Fibroblast of lung (primary cell): ENCODE results near the gene RBM8A. TPM values are rescaled to one million over a fixed set of nuclear protein-coding genes. Genes with fewer than 3 reads are reported as not detected.

Experiments used
- DNase-seq, 2 donors: peaks; one replicate each; pipeline versions ENCODE4 v3.0.0 to v3.0.0-alpha.2; 2010; ENCODE audit warnings: low read depth in 2 of 2
- H2AFZ ChIP-seq: 2 replicates; pipeline ENCODE4 v1.5.1; 2012; ENCODE audit warnings: low read length, control low read depth, inconsistent platforms
- H3K27ac ChIP-seq: 2 replicates; pipeline ENCODE4 v1.5.1; 2011; ENCODE audit warnings: low read length, control low read depth; ENCODE audit not compliant: insufficient read depth
- H3K27me3 ChIP-seq: 2 replicates; pipeline ENCODE4 v1.5.1; 2011; ENCODE audit warnings: mild to moderate bottlenecking, low read length; ENCODE audit not compliant: control insufficient read depth, insufficient read depth
- H3K36me3 ChIP-seq: 2 replicates; pipeline ENCODE4 v1.5.1; 2011; ENCODE audit warnings: low read length; ENCODE audit not compliant: control insufficient read depth, insufficient read depth
- H3K4me1 ChIP-seq: 2 replicates; pipeline ENCODE4 v1.5.1; 2011; ENCODE audit warnings: low read length; ENCODE audit not compliant: control insufficient read depth, insufficient read depth; ENCODE audit errors: extremely low read depth
- H3K4me2 ChIP-seq: 2 replicates; pipeline ENCODE4 v1.5.1; 2011; ENCODE audit warnings: low read length, control low read depth; ENCODE audit not compliant: insufficient read depth; ENCODE audit errors: extremely low read depth
- H3K4me3 ChIP-seq, 4 experiments: fragments of 200-600 bp in 1 of 4; sonication (generic) in 1 of 4; replicated peaks in 1 of 4; 2 replicates each; pipeline ENCODE4 v1.5.1; 2011 to 2016; ENCODE audit warnings: low read length in 4 of 4, low read depth in 3 of 4, mild to moderate bottlenecking in 3 of 4, control low read depth in 2 of 4, inconsistent platforms in 1 of 4, mixed read lengths in 1 of 4; ENCODE audit not compliant: insufficient read depth in 1 of 4; ENCODE audit errors: control extremely low read depth in 1 of 4
- H3K79me2 ChIP-seq: 2 replicates; pipeline ENCODE4 v1.5.1; 2012; ENCODE audit warnings: mild to moderate bottlenecking, low read length, inconsistent platforms; ENCODE audit not compliant: control insufficient read depth, insufficient read depth
- H3K9ac ChIP-seq: 2 replicates; pipeline ENCODE4 v1.5.1; 2011; ENCODE audit warnings: mild to moderate bottlenecking, low read length, control low read depth; ENCODE audit not compliant: insufficient read depth
- H3K9me3 ChIP-seq: 2 replicates; pipeline ENCODE4 v1.5.1; 2012; ENCODE audit warnings: low read depth, low read length; ENCODE audit not compliant: control insufficient read depth, insufficient read depth
- H4K20me1 ChIP-seq: 2 replicates; pipeline ENCODE4 v1.5.1; 2011; ENCODE audit warnings: low read length; ENCODE audit not compliant: control insufficient read depth, insufficient read depth; ENCODE audit errors: extremely low read depth
- EZH2 ChIP-seq: IDR thresholded peaks from 2 replicates; pipeline ENCODE4 v1.5.1; 2012; ENCODE audit warnings: low read length, control low read depth, mild to moderate bottlenecking; ENCODE audit errors: missing control alignments
- polyA plus RNA-seq, 2 donors: library from polyadenylated mRNA; depleted of rRNA in 1 of 2; stranded (reverse) in 1 of 2; unstranded in 1 of 2; fragments of >200 nt; gene quantifications; 2 replicates each; pipeline ENCODE4 v1.2.1, GENCODE V29; 2011 to 2012; ENCODE audit warnings: missing spikeins in 1 of 2
- total RNA-seq: library from RNA; depleted of rRNA; stranded (reverse); fragments of >200 nt; gene quantifications from 2 replicates; pipeline ENCODE4 v1.2.1, GENCODE V29; 2014
- TF ChIP-seq, protein P1 (sequence below), 2 donors: IDR thresholded peaks in 1 of 2; conservative IDR thresholded peaks in 1 of 2; 1 replicate in 1 of 2; 2 replicates in 1 of 2; pipeline ENCODE4 v1.5.1; 2011 to 2012; ENCODE audit warnings: low read length in 2 of 2, control low read depth in 1 of 2, inconsistent platforms in 1 of 2, low read depth in 1 of 2, mild to moderate bottlenecking in 1 of 2

Gene RBM8A
- total and polyA plus RNA-seq, 2 donors (not counting 1 experiment from before 2014, with no cell fraction given) = 56.6 to 137 TPM

- DNase-seq = peak; percentile 57 to 64
Measured at GRCh38 chr1:145960468-145961108, 33.3 kb upstream of the RBM8A start.

DNA sequence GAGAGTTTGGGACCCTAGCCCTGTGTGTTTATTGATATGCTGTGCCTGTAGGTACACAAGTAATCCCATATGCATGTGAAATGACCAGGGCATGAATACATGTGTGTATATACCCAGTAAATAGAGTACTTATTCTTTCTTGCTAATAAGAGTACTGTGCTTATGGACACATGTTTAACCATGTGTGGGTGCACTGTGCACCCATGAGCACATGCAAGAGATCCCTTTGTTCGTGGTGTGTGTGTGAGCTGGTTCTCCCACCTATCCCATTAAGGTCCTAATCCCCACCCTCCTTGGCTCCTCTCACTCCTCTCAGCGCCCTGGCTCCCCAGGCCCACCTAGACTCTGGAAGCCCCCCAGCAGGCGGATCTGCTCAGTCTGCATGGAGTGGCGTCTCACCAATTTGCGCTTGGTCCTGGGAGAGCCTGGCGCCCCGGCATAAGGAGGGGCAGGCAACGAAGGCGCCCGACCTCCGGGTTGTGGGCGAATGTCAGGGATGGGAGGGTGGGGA is 32.7 kb upstream of the RBM8A start:
- Histone ChIP-seq H3K4me2 (peak overlapping the region; percentile 87), H3K27ac (no peak overlapping the region), H3K79me2 (peaks cover 24% of the 10 kb centered on the region)

More at GRCh38 chr1:145960468-145961108, 33.3 kb upstream of the RBM8A start:
- Histone ChIP-seq H3K9ac (peak overlapping the region; percentile 11), H3K27me3 (no peaks in the 10 kb centered on the region), H3K79me2 (peaks cover 18% of the 10 kb centered on the region), H3K36me3 (peaks cover 1% of the 10 kb centered on the region), H2AFZ (peak overlapping the region; percentile 69), H3K27ac (peak overlapping the region; percentile 40), H3K9me3 (no peaks in the 10 kb centered on the region), H3K4me3 (peak overlapping the region; percentile 58 to 68 (median 64)), H3K4me1 (peaks cover 32% of the 10 kb centered on the region), H4K20me1 (no peaks in the 10 kb centered on the region), H3K4me2 (peak overlapping the region; percentile 87)
- no peak for TF ChIP-seq EZH2
- TF ChIP-seq, protein P1, sequence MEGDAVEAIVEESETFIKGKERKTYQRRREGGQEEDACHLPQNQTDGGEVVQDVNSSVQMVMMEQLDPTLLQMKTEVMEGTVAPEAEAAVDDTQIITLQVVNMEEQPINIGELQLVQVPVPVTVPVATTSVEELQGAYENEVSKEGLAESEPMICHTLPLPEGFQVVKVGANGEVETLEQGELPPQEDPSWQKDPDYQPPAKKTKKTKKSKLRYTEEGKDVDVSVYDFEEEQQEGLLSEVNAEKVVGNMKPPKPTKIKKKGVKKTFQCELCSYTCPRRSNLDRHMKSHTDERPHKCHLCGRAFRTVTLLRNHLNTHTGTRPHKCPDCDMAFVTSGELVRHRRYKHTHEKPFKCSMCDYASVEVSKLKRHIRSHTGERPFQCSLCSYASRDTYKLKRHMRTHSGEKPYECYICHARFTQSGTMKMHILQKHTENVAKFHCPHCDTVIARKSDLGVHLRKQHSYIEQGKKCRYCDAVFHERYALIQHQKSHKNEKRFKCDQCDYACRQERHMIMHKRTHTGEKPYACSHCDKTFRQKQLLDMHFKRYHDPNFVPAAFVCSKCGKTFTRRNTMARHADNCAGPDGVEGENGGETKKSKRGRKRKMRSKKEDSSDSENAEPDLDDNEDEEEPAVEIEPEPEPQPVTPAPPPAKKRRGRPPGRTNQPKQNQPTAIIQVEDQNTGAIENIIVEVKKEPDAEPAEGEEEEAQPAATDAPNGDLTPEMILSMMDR (conservative IDR thresholded peaks at IDR 0.05 in 1 of 2, IDR thresholded peaks at IDR 0.05 in 1 of 2; ENCODE audit: low read depth in 1 of 2, low read length in 2 of 2) = peak in 1 of 2 donors; percentile 11

GRCh38 chr1:145959333-145959732 is 32.0 kb upstream of the RBM8A start:
- no peak for TF ChIP-seq EZH2
- TF ChIP-seq, protein P1 (conservative IDR thresholded peaks at IDR 0.05 in 1 of 2, IDR thresholded peaks at IDR 0.05 in 1 of 2; ENCODE audit: low read depth in 1 of 2, low read length in 2 of 2) = no peak
- no peak overlapping the region for H3K4me2 ChIP-seq
- H3K9ac ChIP-seq = no peak overlapping the region
- peaks cover 35% of the 10 kb centered on the region for H3K4me1 ChIP-seq
- no peaks in the 10 kb centered on the region for H3K9me3 ChIP-seq
- no peak overlapping the region for H3K27ac ChIP-seq
- peak overlapping the region in 1 of 4 experiments; percentile 1 for H3K4me3 ChIP-seq
- DNase-seq = no peak
- H2AFZ ChIP-seq = no peak overlapping the region
- no peaks in the 10 kb centered on the region for H4K20me1 ChIP-seq
- peaks cover 1% of the 10 kb centered on the region for H3K36me3 ChIP-seq
- no peaks in the 10 kb centered on the region for H3K27me3 ChIP-seq
- peaks cover 29% of the 10 kb centered on the region for H3K79me2 ChIP-seq

More for the DNA sequence above, 32.7 kb upstream of the RBM8A start:
- Histone ChIP-seq H3K36me3 (peaks cover 1% of the 10 kb centered on the region), H3K9me3 (no peaks in the 10 kb centered on the region), H3K27me3 (no peaks in the 10 kb centered on the region), H4K20me1 (no peaks in the 10 kb centered on the region), H3K9ac (no peak overlapping the region), H3K4me3 (peak overlapping the region in 3 of 4 experiments; percentile 6 to 68 (median 65)), H2AFZ (no peak overlapping the region), H3K4me1 (peaks cover 35% of the 10 kb centered on the region)
- TF ChIP-seq, protein P1 (conservative IDR thresholded peaks at IDR 0.05 in 1 of 2, IDR thresholded peaks at IDR 0.05 in 1 of 2; ENCODE audit: low read depth in 1 of 2, low read length in 2 of 2) = no peak
- TF ChIP-seq EZH2 = no peak
- no peak for DNase-seq
